HuH-7.5 (cell line): ENCODE results near the gene PLSCR2.
"Not testable (repeated sequence)": the region's sequence is repeated elsewhere in the genome, so short reads cannot be mapped to it uniquely, and the experiment has no call there.

Experiments
- DNase-seq: peaks from one replicate; pipeline ENCODE4 v3.0.0; 2011; ENCODE audit warnings: low spot score

Gene PLSCR2

DNA sequence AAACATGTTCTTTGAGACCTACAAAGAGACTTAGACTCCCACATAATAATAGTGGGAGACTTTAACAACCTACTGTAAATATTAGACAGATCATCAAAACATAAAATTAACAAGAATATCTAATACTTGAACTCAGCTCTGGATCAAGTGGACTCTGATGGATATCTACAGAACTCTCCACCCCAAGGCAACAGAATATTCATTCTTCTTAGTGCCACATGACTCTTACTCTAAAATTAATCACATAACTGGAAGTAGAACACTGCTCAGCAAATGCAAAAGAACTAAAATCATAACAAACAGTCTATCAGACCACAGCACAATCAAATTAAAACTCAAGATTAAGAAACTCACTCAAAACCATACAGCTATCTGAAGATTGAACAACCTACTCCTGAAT, 15.9 kb upstream of the PLSCR2 start:
- no peak for DNase-seq

DNA sequence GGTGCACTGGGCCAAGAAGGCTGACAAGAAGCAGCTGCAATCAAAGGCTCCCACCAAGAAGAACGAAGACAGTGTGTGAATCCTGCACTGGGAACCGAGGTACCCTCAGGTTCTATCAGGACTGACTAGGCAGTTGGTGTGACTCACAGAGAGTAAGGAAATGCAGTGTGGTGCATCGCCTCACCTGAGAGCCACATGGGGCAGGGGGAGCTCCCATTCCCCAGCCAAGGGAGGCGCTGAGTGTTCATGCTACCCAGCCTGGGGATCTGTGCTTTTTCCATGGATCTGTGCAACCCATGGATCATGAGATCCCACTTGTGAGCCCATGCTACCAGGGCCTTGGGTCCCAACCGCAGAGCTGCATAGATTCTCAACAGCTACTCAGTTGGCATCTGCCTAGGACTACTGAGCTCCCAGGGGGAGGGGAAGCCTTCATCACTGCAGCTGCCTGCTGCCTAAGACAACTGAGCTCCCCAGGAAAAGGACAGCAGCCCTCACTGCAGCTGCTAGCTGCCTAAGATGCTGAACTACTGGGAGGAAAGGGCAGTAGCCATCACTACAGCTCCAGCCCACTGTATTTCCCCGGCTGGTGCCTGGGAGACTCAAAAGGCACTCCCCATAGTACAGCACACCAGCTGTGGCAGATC, 6.9 kb upstream of the PLSCR2 start:
- no peak for DNase-seq

DNA sequence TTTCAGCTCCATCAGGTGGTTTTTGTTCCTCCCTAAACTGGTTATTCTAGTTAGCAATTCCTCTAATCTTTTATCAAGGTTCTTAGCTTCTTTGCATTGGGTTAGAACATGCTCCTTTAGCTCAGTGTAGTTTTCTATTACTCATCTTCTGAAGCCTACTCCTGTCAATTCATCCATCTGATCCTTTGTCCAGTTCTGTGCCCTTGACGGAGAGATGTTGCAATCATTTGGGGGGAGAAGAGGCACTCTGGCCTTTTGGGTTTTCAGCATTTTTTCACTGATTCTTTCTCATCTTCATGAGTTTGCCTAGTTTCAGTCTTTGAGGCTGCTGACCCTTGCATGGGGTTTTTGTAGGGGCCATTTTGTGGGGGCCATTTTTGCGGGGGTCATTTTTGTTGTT, 5.6 kb upstream of the PLSCR2 start:
- not testable (repeated sequence) for DNase-seq

- no peak for DNase-seq
Observed at GRCh38 chr3:146473726-146474125, 4.4 kb upstream of the PLSCR2 start.

GRCh38 chr3:146472611-146473010, 3.2 kb upstream of the PLSCR2 start:
- DNase-seq, result no peak

- DNase-seq, result no peak
Observed at GRCh38 chr3:146471012-146471411, 1.7 kb upstream of the PLSCR2 start.

DNA sequence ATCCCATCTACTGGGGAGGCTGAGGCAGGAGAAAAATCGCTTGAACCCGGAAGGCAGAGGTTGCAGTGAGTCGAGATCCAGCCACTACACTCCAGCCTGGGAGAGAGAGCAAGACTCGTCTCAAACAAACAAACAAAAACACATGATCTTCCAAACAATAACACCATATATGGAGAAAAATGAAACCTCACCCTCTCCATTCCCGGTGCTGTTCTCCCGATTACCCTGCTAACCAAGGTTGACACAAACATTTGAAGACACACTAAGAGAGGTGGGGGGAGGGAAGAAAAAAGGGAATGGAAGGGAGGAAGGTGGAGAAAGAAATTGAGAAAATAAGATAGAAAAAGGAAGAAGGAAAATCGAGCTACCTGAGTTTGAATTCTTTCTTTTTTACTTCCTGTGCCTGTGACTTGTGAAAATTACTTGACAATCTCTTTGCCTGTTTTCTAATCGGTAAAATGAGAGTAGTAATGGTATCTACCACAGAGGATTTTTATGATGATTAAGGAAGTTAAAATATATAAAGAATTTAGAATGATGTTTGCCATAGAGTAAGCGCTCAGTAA, 1.1 kb upstream of the PLSCR2 start:
- DNase-seq, result no peak

DNA sequence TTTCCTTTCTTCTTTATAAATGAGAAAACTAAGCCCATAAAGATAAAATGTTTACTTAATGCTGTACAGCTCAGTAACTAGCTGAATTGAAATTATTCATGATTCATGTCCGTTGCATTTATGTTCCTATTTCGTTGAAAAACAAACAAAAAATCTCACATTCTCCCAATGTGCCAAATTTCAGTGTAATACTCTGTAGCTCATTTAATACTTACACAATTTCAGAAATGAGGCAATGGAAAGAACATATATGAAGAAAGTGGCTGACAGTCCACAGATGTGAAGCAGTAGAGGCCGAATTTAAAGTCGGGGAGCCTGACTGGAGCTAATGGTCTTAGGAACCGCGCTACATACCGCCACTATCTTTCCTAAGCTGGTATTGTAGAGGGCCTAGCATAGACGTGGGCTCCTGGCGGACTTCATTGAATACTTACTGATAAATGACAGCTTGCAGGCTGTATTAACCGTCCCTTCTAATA, 651 bp downstream of the PLSCR2 start:
- DNase-seq, result no peak

- no peak for DNase-seq
Observed at GRCh38 chr3:146468234-146468633, 1.1 kb downstream of the PLSCR2 start.

DNA sequence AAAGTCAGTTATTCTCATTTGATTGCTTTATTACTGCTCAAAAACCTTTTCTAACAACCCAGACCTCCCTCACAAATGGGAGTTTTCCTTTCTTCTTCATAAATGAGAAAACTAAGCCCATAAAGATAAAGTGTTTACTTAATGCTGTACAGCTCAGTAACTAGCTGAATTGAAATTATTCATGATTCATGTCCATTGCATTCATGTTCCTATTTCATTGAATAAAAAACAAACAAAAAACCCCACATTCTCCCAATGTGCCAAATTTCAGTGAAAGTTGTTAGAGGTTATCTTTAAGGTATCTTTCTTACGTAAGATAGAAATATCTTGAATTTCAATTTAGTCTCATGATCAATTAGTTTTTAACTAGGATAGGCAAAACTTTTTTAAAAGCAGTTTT, 2.8 kb downstream of the PLSCR2 start:
- no peak for DNase-seq

- no peak for DNase-seq
Observed at GRCh38 chr3:146465693-146466465, 3.5 kb downstream of the PLSCR2 start.

- DNase-seq, result no peak
Observed at GRCh38 chr3:146464783-146465182, 4.6 kb downstream of the PLSCR2 start.

DNA sequence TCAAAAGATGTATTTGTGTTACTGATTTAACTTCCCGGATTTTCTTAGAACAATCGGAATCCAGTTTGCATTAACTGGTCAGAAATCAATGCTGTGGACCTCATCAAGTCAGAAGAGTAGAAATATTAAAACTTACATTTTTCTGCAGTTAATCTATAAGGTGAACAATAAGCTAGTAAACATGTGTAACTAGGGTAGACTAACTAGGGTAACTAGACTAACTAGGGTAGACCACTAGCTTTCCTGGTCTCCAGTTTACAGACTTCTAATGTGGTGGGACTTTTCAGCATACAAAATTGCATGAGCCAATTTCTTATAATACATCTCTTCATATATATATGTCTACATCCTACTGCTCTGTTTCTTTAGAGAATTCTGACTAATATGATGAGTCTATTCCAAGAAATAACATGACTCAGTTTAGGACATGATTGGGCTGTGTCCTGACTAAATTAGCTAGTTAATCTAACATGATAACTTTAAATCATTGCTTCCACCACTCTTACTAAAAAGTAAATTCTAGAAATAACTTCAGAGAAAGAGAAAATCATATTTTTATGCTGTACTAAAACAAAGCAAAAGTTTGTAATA, 5.3 kb downstream of the PLSCR2 start:
- DNase-seq, result no peak

- DNase-seq, result no peak
Observed at GRCh38 chr3:146454796-146455195, 14.6 kb downstream of the PLSCR2 start.

GRCh38 chr3:146449613-146450012, 19.7 kb downstream of the PLSCR2 start:
- no peak for DNase-seq

DNA sequence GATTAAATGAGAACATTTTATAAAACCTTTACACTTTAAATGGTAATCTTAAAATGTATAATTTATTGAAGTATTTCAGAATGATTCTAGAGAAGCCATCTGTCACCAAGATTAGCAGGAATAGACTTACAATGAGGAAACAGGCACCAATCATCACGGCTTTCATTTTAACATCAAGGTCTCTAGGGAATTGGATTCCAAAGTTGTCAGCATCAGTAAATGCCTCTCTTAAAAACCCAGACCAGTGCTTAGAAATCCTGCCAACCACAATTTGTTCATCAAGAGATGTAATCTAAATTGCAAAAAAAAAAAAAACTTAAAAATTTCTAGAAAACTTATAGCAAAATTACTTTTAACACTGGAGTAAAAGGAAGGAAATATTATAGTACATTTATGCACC, 20.3 kb downstream of the PLSCR2 start:
- DNase-seq, result no peak

DNA sequence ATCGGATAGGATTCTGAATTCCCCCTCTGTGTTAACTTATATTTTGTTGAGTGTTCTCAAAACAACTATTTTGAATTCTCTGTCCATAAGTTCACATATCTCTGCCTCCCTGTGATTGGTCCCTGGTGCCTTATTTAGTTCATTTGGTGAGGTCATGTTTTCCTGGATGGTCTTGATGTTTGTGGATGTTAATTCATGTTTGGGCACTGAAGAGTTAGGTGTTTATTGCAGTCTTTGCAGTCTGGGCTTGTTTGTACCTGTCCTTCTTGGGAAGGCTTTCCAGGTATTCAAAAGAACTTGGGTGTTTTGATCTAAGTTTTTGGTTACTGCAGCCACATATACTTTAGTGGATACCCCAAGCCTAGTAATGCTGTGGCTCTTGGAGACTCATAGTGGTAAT, 23.3 kb downstream of the PLSCR2 start:
- DNase-seq, result no peak

- not testable (repeated sequence) for DNase-seq
Observed at GRCh38 chr3:146440310-146440709, 29.1 kb downstream of the PLSCR2 start.

DNA sequence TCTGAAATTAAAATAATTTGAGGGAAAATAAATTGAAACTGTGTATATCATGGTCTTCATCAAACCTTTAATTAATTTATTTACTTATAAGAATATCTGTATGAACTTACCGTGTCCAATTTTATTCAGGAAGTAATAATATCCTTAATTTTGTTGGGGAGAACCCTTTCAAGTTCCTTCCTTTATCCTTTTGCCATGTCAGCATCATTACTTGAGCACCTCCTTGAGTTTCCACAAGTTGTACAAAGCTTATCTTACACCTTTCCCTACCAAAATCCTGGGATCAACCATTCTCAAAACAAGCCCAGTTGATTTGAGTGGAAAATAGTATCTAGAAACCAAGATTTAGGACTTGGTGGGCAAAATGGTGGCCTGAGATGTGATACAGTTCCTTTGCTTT, 37.3 kb downstream of the PLSCR2 start:
- DNase-seq, result no peak

DNA sequence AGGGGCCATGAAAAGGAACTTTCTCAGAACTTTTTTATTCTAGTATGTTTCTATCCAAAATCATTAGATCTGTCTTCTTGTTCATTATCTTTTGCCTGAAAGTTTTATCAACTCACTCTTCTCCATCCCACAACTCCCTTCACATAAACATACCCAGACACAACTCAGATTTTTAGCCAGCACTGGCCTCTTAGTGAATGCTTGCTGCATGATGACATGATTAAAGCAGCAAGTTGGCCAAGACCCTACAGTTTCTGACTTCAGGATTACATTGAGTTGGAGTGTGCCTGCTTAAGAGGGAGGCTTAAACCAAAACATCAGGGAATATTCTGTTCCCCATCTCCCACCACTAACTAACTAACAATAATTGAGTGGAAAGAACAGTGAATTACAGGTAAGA, 38.1 kb downstream of the PLSCR2 start:
- no peak for DNase-seq

DNA sequence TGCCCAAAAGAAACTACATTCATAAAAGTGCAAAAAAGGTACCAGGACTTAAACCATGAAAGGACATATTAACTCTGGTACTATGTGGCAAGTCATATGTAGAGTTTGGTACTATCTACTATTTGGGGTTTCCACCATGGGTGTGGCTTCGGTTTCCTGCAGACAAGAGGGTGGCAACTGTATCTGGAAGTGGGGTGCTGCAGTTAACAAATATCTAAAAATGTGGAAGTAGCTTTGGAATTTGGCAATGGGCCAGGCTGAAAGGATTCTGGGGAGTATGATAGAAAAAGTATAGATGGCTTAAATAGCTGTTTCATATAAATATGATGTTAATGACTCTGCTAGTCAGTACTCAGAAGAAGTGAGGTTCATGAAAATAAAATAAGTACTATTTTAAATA, 44.0 kb downstream of the PLSCR2 start:
- no peak for DNase-seq

DNA sequence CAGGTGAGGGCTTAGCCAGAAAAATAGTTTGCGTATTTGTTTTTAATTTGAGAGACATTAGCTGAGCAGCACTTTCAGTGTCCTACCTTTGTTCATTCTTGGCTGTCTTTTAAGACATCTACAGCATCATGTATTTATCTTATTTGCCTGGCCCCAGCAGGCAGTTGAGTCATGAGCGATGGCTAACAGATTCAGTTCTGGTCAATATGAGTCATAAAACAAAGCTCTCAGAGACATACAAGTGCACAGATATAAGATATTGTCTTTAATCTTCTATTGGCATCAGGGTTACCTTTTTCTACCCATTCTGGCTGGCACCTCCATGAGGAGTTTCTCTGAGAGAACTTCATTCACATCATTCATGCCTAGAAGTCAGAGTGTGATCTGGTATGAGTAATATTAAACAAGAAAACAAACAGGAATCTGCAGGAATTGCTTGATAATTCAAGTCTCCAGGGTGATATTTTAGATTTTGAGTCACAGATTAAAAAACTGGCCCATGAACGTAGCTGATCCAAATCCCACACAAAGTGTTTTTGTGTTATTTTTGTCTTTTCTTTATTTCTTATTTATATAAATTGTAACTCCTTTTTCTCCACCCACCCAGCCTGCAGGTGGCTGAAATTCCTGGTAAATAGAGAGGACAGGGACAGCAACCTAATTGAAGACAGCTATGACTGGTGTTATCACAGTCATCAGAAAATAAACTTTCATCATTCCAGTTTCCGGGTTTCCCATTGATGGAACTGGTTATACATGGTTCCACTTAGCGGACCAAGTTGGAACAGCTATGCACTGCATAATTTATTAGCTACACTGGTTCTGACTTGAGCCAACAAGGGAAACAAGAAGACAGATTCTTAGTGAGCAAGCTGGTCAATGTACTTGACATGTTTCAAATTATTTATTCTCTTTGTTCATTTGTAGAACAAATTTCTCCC, 47.3 kb downstream of the PLSCR2 start:
- no peak for DNase-seq
